HG02763 (cell line): ENCODE measurements around the gene SMYD3.

Experiments
- ATAC-seq: cut with Tn5 transposase; IDR thresholded peaks from one replicate; pipeline ENCODE4 v1.9.1; 2021; ENCODE audit warnings: mild to moderate bottlenecking, moderate library complexity; ENCODE audit not compliant: unreplicated experiment

The SMYD3 gene

GRCh38 chr1:246506674-246507481 lies at the start of gene SMYD3:
Gene SMYD3, minus strand, starts transcription at chr1:246507279.
- peak; percentile 89 for ATAC-seq

DNA sequence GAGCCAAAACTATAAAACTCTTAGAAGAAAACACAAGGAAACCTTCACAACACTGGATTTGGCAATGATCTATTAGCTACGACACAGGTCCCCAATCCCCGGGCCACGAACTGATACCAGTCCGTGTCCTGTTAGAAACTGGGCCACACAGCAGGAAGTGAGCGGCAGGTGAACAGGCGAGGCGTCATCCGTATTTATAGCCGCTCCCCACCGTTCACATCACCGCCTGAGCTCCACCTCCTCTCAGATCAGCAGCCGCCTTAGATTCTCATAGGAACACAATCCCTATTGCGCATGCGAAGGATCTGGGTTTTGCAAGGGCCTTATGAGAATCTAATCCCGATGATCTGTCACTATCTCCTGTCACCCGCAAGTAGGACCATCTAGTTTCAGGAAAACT lies 47.1 kb upstream of the SMYD3 start:
- ATAC-seq: no peak

GRCh38 chr1:246552110-246552509 lies 45.0 kb upstream of the SMYD3 start:
- no peak for ATAC-seq

- no peak for ATAC-seq
These were observed 43.3 kb upstream of the SMYD3 start for GRCh38 chr1:246550402-246550801.

- ATAC-seq: no peak
These were observed 42.6 kb upstream of the SMYD3 start for GRCh38 chr1:246549665-246550064.

DNA sequence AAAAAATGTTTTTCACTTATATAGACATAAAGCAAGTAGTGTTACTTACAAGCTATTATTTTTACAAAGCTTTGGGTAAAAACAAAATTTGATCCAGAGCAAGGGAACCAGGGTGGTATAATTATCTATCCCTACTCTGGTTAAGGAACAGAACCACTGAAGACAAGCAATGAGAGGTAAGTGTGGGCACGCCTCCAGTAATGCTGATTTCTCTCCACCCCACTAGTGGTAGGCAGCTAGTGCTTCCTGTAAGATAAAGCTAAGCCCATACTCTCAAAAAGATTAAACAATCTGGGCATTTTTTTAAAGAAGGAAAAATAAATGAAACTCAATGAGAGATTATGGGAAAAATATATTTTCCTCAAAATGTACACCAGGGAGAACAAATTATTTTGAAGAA lies 36.9 kb upstream of the SMYD3 start:
- ATAC-seq: no peak

DNA sequence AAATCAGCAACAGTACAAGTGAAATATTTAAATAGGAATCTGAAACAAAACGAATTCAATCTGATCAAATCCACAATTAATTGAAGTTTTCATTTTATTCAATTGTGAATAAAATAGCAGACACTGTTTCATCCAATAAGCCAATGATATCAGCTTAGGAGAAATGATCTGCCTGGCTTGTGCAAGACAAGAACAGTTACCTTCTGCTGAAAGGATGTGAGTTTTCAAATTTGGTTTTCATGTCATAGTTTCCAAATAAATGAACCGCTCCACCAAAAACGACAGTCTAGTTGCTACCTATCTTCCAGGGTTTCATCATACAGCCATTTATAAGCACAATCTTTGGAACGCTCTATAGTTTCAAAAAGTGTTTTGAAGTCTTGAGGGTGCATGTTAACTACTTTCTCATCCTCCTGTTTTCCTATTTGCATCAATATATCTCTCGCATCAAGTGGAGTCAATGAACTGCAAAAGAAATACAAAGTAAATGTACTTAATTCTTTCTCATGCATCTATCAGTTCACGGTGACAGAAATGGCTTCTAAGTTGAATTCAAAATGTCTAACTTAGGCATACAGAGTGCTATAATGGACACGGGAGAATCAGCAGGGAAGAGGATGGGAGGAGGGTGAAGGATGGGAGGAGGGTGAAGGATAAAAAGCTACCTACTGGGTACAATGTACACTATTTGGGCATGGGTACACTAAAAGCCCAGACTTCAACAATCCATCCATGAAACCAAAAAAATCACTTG lies 33.8 kb upstream of the SMYD3 start:
- ATAC-seq: no peak

DNA sequence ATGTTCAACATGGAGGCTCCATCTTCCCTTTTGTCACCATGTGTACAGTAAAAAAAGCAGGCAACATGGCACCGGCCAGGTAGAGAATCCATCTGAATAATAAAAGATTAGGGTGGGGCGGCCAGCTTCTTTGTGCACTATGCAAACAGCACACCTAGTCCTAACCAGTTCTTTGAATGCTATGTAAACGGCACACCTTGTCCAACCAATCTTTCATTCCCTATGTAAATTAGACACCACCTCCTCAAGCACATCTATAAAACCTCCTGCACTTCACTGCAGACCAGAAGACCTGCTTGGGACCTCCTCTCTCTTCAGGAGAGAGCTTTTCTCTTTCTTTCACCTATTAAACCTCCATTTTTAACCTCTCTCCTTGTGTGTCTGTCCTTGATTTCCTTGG lies 30.8 kb upstream of the SMYD3 start:
- ATAC-seq: no peak

DNA sequence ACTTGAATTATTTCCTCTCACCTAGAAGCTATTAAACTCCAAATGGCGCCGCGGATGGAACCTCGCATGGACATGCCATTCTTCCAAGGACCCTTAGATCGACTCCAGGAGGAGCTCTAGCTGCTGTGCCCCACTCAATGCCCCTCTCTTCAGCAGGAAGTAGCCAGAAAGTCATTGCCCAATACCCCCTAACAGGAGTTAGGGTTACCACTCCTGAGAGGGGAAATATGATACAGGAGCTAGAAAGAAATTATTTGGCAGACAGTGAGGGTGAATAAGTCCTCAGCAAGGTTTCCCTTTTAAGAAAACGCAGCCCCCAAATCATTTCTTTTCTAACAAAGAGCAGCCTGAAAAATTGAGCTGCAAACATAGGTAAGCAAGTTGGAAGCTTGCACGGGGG lies 30.4 kb upstream of the SMYD3 start:
- ATAC-seq: no peak

GRCh38 chr1:246534114-246534513 lies 27.0 kb upstream of the SMYD3 start:
- ATAC-seq: no peak

DNA sequence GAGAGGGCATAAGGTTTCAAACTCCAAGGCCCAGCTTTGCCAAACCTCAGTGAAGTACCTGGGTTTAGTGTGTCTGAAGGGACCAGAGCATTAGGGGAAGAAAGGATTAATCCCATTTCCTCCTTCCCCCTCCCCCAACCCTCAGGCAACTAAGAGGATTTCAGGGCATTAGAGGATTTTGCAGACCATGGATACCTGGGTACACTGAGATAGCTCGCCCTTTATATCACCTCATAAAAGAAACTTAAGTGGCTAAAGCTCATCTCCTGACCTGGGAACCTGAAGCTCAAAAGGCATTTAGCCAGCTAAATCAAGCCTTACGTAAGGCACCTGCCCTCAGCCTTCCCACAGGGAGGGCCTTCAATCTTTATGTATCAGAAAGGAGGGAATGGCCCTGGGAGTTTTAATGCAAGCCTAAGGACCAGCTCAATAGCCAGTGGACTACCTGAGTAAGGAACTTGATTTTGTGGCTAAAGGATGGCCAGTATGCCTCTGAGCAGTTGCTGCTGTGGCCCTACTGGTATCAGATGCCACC lies 26.4 kb upstream of the SMYD3 start:
- no peak for ATAC-seq

- no peak for ATAC-seq
These were observed 25.4 kb upstream of the SMYD3 start for GRCh38 chr1:246532519-246532918.

DNA sequence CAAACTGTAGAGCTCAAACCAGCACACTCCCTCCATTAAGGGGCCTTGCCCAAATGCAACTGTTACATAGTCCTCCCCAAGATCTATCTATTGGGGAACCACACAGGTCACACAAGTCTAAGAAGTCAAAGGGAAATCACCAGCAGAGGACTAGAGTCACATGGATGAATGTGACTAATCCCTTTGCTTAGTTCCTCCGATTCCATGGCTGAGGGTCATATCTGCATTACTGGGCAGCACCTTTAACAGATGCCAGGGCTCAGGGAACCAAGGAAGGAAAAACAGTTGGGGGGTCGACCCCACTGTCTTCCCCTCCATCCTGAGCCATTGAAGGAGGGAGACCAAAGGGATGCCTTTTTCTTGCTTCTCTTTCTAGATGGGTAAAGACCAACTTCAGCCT lies 23.4 kb upstream of the SMYD3 start:
- no peak for ATAC-seq

DNA sequence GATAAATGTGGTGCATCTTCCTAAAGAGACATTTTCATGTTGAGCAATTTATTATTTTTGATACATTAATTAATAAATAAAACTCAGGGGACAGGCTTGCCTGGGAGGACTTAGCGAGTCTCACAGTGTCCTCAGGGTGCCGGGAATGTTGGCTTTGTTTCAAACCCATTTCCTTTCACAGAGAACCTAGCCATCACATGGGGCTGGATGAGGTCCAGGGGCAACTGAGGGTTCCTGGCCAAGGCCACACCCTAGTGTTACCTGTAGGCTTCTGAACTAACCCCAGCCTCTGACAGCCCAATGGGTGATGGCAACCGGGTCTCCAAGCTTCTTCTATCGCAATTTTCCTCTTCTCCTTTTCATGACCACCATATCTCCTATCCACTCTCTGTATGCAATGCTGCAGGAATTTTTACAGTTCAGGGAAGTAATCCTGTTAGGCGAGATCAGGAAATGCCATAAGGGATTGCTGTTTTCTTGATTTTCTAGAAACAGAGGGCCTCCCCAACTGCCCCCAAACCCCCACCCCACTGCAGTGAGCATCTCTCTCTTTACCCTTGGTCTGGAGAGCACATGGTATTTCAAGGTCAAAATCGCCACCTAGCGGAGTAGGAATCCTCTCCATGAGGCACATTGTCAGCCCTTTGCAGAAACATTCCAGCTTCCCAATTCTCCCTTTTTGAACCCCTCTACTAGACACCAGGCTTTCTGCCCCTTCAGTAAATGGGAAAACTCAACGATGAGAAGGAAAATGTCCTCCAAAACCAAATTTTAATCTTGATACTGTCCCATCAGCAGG lies 22.1 kb upstream of the SMYD3 start:
- ATAC-seq: no peak

GRCh38 chr1:246527402-246528088 lies 20.5 kb upstream of the SMYD3 start:
- ATAC-seq: no peak

GRCh38 chr1:246526915-246527314 lies 19.8 kb upstream of the SMYD3 start:
- ATAC-seq: no peak

DNA sequence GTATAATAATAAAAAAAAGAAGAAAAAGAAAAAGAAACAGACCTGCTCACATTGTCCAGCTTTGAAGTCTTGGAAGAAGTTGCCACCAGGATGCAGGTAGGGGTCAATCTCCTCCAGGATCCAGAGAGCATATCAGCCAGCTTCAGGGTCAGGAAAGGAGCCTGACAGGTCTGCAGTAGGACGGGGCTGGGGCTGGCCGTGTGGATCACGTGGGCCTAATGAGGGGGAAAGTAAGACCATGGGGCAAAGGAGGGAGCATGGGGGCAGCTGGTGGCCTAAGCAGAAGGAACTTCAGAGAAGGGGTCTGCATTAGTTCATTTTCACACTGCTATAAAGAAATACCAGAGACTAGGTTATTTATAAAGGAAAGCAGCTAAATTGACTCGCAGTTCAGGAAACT lies 19.3 kb upstream of the SMYD3 start:
- ATAC-seq: no peak

DNA sequence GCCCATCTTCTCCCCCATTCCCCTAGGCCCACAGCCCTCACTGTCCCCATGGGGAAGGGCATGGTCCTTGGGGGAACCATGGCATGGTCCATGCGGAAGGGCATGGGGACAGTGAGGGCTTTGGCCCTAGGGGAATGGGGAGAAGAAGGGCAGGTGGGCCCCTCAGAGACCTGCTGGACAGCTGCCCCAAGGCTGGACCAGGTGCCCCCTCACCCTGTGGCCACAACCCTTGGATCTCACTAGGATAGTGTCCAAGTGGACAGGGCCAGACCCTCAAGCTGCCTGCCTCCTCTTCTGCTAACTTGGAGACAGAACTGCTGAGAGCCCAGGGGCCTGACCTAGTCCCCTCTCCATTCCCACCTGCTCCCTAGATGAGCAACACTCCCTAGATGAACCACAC lies 12.4 kb upstream of the SMYD3 start:
- ATAC-seq: no peak

DNA sequence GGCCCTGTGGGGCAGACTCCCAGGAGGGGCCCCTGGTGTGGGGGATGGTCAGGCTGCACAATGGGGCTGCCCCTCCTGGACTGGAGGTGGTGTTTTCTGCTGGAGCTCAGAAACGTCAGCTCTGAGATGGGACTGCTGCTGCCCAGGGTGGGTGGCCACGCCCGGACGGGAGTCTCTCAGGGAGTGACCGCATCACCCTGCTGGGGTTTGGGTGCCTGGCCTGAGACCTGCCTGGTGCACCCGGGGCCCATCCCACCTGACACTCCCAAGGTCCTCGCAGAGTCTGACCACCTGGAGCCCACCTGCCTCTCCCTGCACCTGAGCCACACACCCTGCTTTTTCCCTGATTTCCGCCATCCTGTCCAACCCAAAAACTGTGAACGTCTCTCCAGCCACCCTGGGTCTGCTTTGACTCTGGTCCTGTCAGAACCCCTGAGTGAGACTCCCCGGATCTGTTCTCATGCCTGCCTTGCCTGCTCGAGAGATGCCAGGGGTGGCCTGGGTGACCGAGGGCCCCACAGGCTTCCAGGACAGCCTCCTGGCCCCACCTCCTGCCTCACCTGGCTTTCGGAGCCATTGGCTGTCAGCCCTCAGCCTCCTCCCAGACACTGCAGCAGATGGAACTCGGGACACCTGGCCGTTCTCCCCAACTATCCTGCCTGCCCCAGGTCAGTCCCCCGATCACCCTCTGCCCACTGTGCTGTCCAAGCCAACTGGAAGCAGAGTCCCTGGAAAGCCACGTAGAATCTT lies 11.6 kb upstream of the SMYD3 start:
- no peak for ATAC-seq

DNA sequence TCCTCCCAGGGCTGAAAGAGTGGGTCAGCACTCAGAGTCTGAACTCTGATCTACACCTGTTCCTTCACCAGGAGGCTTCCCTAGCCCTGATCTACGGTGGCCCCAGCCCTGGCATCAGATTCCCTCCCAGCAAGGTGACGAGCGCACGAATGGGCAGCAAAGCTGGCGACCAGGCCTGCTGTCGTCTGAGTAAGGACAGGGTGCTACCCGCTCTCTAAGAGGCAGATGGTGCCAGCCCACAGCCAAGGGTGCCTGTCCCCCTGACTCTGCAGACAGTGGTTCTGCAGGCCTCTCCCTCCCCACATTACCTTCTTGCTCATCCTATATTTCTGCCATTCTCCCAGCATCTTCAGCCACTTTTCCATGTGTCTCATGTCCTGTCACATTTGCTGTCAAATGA lies 10.3 kb upstream of the SMYD3 start:
- ATAC-seq: no peak
